Measurements from ENCODE around the gene ABCG1.

The ABCG1 gene

GRCh38 chr21:42191696-42192595, 27.0 kb upstream of the ABCG1 start:
- Histone ChIP-seq H3K4me1 (ENCODE audit: control insufficient read depth, insufficient read depth, low read length) (no peaks in the 10 kb centered on the region), H3K27ac (ENCODE audit: insufficient read depth, low read depth, low read length, poor library complexity, severe bottlenecking) (no peak overlapping the region), H3K27me3 (ENCODE audit: control insufficient read depth, insufficient read depth, low read length, poor library complexity, severe bottlenecking) (no peaks in the 10 kb centered on the region), H3K9me3 (ENCODE audit: control insufficient read depth, low read length) (no peaks in the 10 kb centered on the region), H3K36me3 (ENCODE audit: control insufficient read depth, insufficient read depth, low read length) (no peaks in the 10 kb centered on the region), H3K4me3 (ENCODE audit: insufficient read depth, low read depth, low read length) (no peak overlapping the region)
- WGBS, 2 experiments = 90% methylated on average over 21 of the region's 21 CpGs

- Histone ChIP-seq H3K27me3 (ENCODE audit: control insufficient read depth, insufficient read depth, low read length, poor library complexity, severe bottlenecking) (no peaks in the 10 kb centered on the region), H3K36me3 (ENCODE audit: control insufficient read depth, insufficient read depth, low read length) (no peaks in the 10 kb centered on the region), H3K4me1 (ENCODE audit: control insufficient read depth, insufficient read depth, low read length) (no peaks in the 10 kb centered on the region), H3K27ac (ENCODE audit: insufficient read depth, low read depth, low read length, poor library complexity, severe bottlenecking) (no peak overlapping the region), H3K9me3 (ENCODE audit: control insufficient read depth, low read length) (no peaks in the 10 kb centered on the region), H3K4me3 (ENCODE audit: insufficient read depth, low read depth, low read length) (no peak overlapping the region)
- 91 to 92% methylated on average over 9 of the region's 9 CpGs for WGBS, 2 experiments
Measured at GRCh38 chr21:42193131-42193671, 25.7 kb upstream of the ABCG1 start.

GRCh38 chr21:42193721-42194120, 25.2 kb upstream of the ABCG1 start:
- no peaks in the 10 kb centered on the region for H3K27me3 ChIP-seq (ENCODE audit: control insufficient read depth, insufficient read depth, low read length, poor library complexity, severe bottlenecking)
- no peaks in the 10 kb centered on the region for H3K9me3 ChIP-seq (ENCODE audit: control insufficient read depth, low read length)
- no peak overlapping the region for H3K4me3 ChIP-seq (ENCODE audit: insufficient read depth, low read depth, low read length)
- H3K4me1 ChIP-seq (ENCODE audit: control insufficient read depth, insufficient read depth, low read length) = no peaks in the 10 kb centered on the region
- H3K27ac ChIP-seq (ENCODE audit: insufficient read depth, low read depth, low read length, poor library complexity, severe bottlenecking) = no peak overlapping the region
- no peaks in the 10 kb centered on the region for H3K36me3 ChIP-seq (ENCODE audit: control insufficient read depth, insufficient read depth, low read length)
- 92 to 96% methylated on average over 6 of the region's 6 CpGs for WGBS, 2 experiments

- H3K27me3 ChIP-seq (ENCODE audit: control insufficient read depth, insufficient read depth, low read length, poor library complexity, severe bottlenecking) = no peaks in the 10 kb centered on the region
- no peaks in the 10 kb centered on the region for H3K4me1 ChIP-seq (ENCODE audit: control insufficient read depth, insufficient read depth, low read length)
- H3K4me3 ChIP-seq (ENCODE audit: insufficient read depth, low read depth, low read length) = no peak overlapping the region
- no peaks in the 10 kb centered on the region for H3K36me3 ChIP-seq (ENCODE audit: control insufficient read depth, insufficient read depth, low read length)
- WGBS, 2 experiments = 90% methylated on average over 9 of the region's 9 CpGs
- H3K9me3 ChIP-seq (ENCODE audit: control insufficient read depth, low read length) = no peaks in the 10 kb centered on the region
- H3K27ac ChIP-seq (ENCODE audit: insufficient read depth, low read depth, low read length, poor library complexity, severe bottlenecking) = no peak overlapping the region
Measured at GRCh38 chr21:42194863-42195262, 24.1 kb upstream of the ABCG1 start.

- H3K4me3 ChIP-seq (ENCODE audit: insufficient read depth, low read depth, low read length) = no peak overlapping the region
- H3K9me3 ChIP-seq (ENCODE audit: control insufficient read depth, low read length) = no peaks in the 10 kb centered on the region
- H3K36me3 ChIP-seq (ENCODE audit: control insufficient read depth, insufficient read depth, low read length) = no peaks in the 10 kb centered on the region
- 80 to 83% methylated on average over 6 of the region's 6 CpGs for WGBS, 2 experiments
- H3K27me3 ChIP-seq (ENCODE audit: control insufficient read depth, insufficient read depth, low read length, poor library complexity, severe bottlenecking) = no peaks in the 10 kb centered on the region
- no peaks in the 10 kb centered on the region for H3K4me1 ChIP-seq (ENCODE audit: control insufficient read depth, insufficient read depth, low read length)
- no peak overlapping the region for H3K27ac ChIP-seq (ENCODE audit: insufficient read depth, low read depth, low read length, poor library complexity, severe bottlenecking)
Measured at GRCh38 chr21:42195378-42196031, 23.4 kb upstream of the ABCG1 start.

GRCh38 chr21:42198929-42199867, 19.7 kb upstream of the ABCG1 start:
- Histone ChIP-seq H3K4me1 (ENCODE audit: control insufficient read depth, insufficient read depth, low read length) (no peaks in the 10 kb centered on the region), H3K27me3 (ENCODE audit: control insufficient read depth, insufficient read depth, low read length, poor library complexity, severe bottlenecking) (no peaks in the 10 kb centered on the region), H3K36me3 (ENCODE audit: control insufficient read depth, insufficient read depth, low read length) (no peaks in the 10 kb centered on the region), H3K4me3 (ENCODE audit: insufficient read depth, low read depth, low read length) (no peak overlapping the region), H3K27ac (ENCODE audit: insufficient read depth, low read depth, low read length, poor library complexity, severe bottlenecking) (no peak overlapping the region), H3K9me3 (ENCODE audit: control insufficient read depth, low read length) (no peaks in the 10 kb centered on the region)
- 85 to 92% methylated on average over 3 to 4 of the region's 5 CpGs for whole genome bisulfite sequencing, 2 experiments

GRCh38 chr21:42199868-42200463, 19.0 kb upstream of the ABCG1 start:
- H3K4me1 ChIP-seq (ENCODE audit: control insufficient read depth, insufficient read depth, low read length) = no peaks in the 10 kb centered on the region
- H3K27me3 ChIP-seq (ENCODE audit: control insufficient read depth, insufficient read depth, low read length, poor library complexity, severe bottlenecking) = no peaks in the 10 kb centered on the region
- WGBS, 2 experiments = 83 to 88% methylated on average over 8 of the region's 8 CpGs
- H3K36me3 ChIP-seq (ENCODE audit: control insufficient read depth, insufficient read depth, low read length) = no peaks in the 10 kb centered on the region
- H3K9me3 ChIP-seq (ENCODE audit: control insufficient read depth, low read length) = no peaks in the 10 kb centered on the region
- no peak overlapping the region for H3K27ac ChIP-seq (ENCODE audit: insufficient read depth, low read depth, low read length, poor library complexity, severe bottlenecking)
- no peak overlapping the region for H3K4me3 ChIP-seq (ENCODE audit: insufficient read depth, low read depth, low read length)

- Histone ChIP-seq H3K4me1 (ENCODE audit: control insufficient read depth, insufficient read depth, low read length) (no peaks in the 10 kb centered on the region), H3K9me3 (ENCODE audit: control insufficient read depth, low read length) (no peaks in the 10 kb centered on the region), H3K36me3 (ENCODE audit: control insufficient read depth, insufficient read depth, low read length) (no peaks in the 10 kb centered on the region), H3K4me3 (ENCODE audit: insufficient read depth, low read depth, low read length) (no peak overlapping the region), H3K27ac (ENCODE audit: insufficient read depth, low read depth, low read length, poor library complexity, severe bottlenecking) (no peak overlapping the region), H3K27me3 (ENCODE audit: control insufficient read depth, insufficient read depth, low read length, poor library complexity, severe bottlenecking) (no peaks in the 10 kb centered on the region)
- 77 to 80% methylated on average over 14 of the region's 14 CpGs for WGBS, 2 experiments
Measured at GRCh38 chr21:42200906-42201614, 17.9 kb upstream of the ABCG1 start.

- H3K27ac ChIP-seq (ENCODE audit: insufficient read depth, low read depth, low read length, poor library complexity, severe bottlenecking) = no peak overlapping the region
- H3K36me3 ChIP-seq (ENCODE audit: control insufficient read depth, insufficient read depth, low read length) = no peaks in the 10 kb centered on the region
- H3K4me3 ChIP-seq (ENCODE audit: insufficient read depth, low read depth, low read length) = no peak overlapping the region
- no peaks in the 10 kb centered on the region for H3K9me3 ChIP-seq (ENCODE audit: control insufficient read depth, low read length)
- no peaks in the 10 kb centered on the region for H3K4me1 ChIP-seq (ENCODE audit: control insufficient read depth, insufficient read depth, low read length)
- no peaks in the 10 kb centered on the region for H3K27me3 ChIP-seq (ENCODE audit: control insufficient read depth, insufficient read depth, low read length, poor library complexity, severe bottlenecking)
- 93 to 94% methylated on average over 11 of the region's 11 CpGs for WGBS, 2 experiments
Measured at GRCh38 chr21:42201615-42202161, 17.3 kb upstream of the ABCG1 start.
